Activated B cell treated with CpG ODN at 0.5 μM for 24 hours (primary cell): ENCODE data around the gene ABI3BP. TPM values are rescaled to one million over a fixed set of nuclear protein-coding genes. Genes with fewer than 3 reads are reported as not detected.

Source experiments
- ATAC-seq: fragments of 200-7000 bp; cut with Tn5 transposase; one replicate; pipeline ENCODE4 v1.10.0; 2021; ENCODE audit warnings: low read depth, mild to moderate bottlenecking, moderate library complexity
- CTCF ChIA-PET: fragments of 350-600 bp; sonication (Branson Sonifier 250); formaldehyde crosslinking; loops from one replicate; lab custom pipeline; 2021; ENCODE audit warnings: antibody characterized with exemption; lab: Charles Lee
- POLR2A ChIA-PET: fragments of 350-600 bp; sonication (Branson Sonifier 250); formaldehyde crosslinking; loops from one replicate; lab custom pipeline; 2021; ENCODE audit warnings: antibody characterized with exemption; lab: Charles Lee
- DNase-seq: peaks from one replicate; pipeline ENCODE4 v3.0.0; 2022
- H3K27ac Mint-ChIP-seq: one replicate; pipeline ENCODE4 v1.8.0; 2020; ENCODE audit warnings: mixed read lengths
- H3K27me3 Mint-ChIP-seq: one replicate; pipeline ENCODE4 v1.8.0; 2021; ENCODE audit warnings: mixed read lengths
- H3K36me3 Mint-ChIP-seq: one replicate; pipeline ENCODE4 v1.8.0; 2021; ENCODE audit warnings: low read depth, mixed read lengths
- H3K4me1 Mint-ChIP-seq: one replicate; pipeline ENCODE4 v1.8.0; 2021; ENCODE audit warnings: mixed read lengths
- H3K4me3 Mint-ChIP-seq: one replicate; pipeline ENCODE4 v1.8.0; 2020; ENCODE audit warnings: mild to moderate bottlenecking, mixed read lengths
- H3K9me3 Mint-ChIP-seq: one replicate; pipeline ENCODE4 v1.8.0; 2020; ENCODE audit warnings: mixed read lengths
- CTCF ChIP-seq: fragments of 200-600 bp; IDR thresholded peaks from one replicate; pipeline ENCODE4 v1.8.0; 2022; ENCODE audit warnings: antibody characterized with exemption, mild to moderate bottlenecking
- intact Hi-C: fragments of 100-400 bp; cut with micrococcal nuclease; formaldehyde crosslinking; loops from one replicate; pipeline ENCODE4 v1.15.1; 2024
- total RNA-seq: library from RNA; stranded (reverse); gene quantifications from 2 replicates; pipeline ENCODE4 v1.2.3, GENCODE V29; 2022

Gene ABI3BP
- total RNA-seq, 1 donor from 2014 or later: not detected

DNA sequence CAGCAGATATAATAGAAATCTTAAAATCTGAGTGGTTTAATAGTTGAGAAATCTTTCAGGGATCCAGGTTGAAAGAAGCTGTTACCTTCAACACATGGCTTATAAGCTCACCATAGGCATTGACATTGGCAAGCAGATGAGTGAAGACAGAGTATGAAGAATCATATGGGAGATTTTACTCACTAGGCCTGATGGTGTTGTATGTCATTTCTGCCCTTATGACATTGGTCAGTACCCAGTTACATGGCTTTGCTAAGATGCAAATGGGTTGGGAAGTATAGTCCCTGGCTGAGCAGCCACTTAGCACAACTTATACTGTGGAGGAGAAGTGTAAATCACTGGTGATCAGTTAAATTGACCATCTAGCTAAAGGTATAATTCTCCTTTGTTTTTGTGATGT is 278.0 kb downstream of the ABI3BP start:
- ChIA-PET CTCF (interaction anchor here (0.6 kb wide), 1 partner anchor 8 kb away, joined by 3 read pairs; no protein-coding TSS in a partner anchor), POLR2A (no interaction called here)
- H3K27me3 Mint-ChIP-seq: no peaks in the 10 kb centered on the region
- TF ChIP-seq CTCF: no peak
- no peak for DNase-seq
- no peaks in the 10 kb centered on the region for H3K9me3 Mint-ChIP-seq
- no peak overlapping the region for H3K4me3 Mint-ChIP-seq
- H3K36me3 Mint-ChIP-seq: peaks cover 63% of the 10 kb centered on the region
- peaks cover 49% of the 10 kb centered on the region for H3K4me1 Mint-ChIP-seq
- intact Hi-C loops: loop anchor here (2.0 kb wide), 1 partner anchor 14 kb away; no protein-coding TSS in a partner anchor
- ATAC-seq: no peak
- H3K27ac Mint-ChIP-seq: no peak overlapping the region

DNA sequence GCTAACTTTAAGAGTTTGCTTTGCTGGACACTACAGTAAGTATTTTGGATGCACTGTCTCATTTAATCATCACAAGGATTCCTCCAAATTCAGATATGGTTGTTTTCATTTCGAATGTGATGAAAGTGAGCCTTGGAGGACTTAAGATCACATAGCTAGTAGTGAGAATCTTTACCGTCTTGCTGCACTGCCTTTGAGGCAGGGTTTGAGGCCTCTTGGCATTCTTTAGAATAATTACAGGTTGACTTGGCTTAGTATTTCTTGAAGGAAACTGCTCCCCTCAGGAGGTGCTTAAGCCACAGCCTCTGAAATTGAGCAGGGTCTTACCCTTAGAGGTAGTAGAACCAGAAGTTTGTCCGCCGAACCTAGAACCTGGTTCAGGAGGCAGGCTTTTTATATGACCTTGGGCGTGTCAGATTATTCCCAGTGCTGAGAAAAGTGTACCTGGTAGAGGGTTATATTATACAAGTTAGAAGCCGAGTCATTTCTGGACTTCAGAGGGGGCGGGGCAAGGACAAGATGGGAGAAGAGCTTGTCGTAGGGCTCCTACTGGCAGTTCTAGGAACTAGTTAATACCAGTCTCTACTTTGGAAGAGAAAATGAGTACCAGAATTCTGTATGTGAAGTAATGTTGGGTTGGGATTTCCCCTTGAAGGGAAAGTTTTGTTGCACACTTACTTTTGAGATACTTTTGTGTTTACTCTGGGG is 282.8 kb downstream of the ABI3BP start:
- Mint-ChIP-seq H3K9me3 (no peaks in the 10 kb centered on the region), H3K4me3 (peak overlapping the region; percentile 87), H3K27ac (peak overlapping the region; percentile 85), H3K27me3 (peaks cover 14% of the 10 kb centered on the region), H3K4me1 (peaks cover 46% of the 10 kb centered on the region), H3K36me3 (peaks cover 32% of the 10 kb centered on the region)
- DNase-seq: peak; percentile 21
- ATAC-seq: peak; percentile 11
- TF ChIP-seq CTCF: no peak
- intact Hi-C loops: loop anchor here (2.0 kb wide), 1 partner anchor 120 kb away; no protein-coding TSS in a partner anchor
- ChIA-PET CTCF (interaction anchor here (1.1 to 1.3 kb wide), 2 partner anchors 107 to 122 kb away, joined by 3 read pairs; no protein-coding TSS in a partner anchor), POLR2A (interaction anchor here (0.6 to 4.0 kb wide), 6 partner anchors 61 to 966 kb away, joined by 3 to 18 read pairs (median 6); partner anchors contain the start of genes LNP1, TBC1D23, TOMM70 and ZBTB11)

DNA sequence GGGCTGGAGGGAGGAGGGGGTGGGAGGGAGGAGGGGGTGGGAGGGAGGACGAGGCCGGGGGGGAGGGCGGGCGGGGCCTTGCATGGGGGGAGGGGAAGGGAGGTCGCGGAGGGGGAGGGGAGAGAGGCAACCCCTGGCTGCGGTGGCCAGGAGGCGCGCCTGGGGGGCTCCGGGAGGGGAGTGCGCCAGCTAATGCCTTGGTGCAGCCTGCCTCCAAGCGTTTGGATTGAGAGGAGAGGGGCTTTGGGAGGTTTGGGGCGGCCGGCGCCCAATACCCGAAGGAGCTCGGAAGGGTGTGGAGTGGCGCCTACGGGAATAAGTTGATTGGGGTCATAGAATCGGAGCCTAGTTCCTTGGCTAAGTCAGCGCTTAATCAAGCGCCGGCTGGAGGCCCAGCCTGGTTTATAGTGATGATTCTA is 283.4 kb downstream of the ABI3BP start:
- TF ChIP-seq CTCF: no peak
- peak; percentile 5 for ATAC-seq

GRCh38 chr3:100708989-100709841 is 284.0 kb downstream of the ABI3BP start, which contains the start of gene TFG:
TFG (plus strand) TSS chr3:100709494; CDS start chr3:100713686, 4,192 bp downstream.
- Mint-ChIP-seq H3K4me3 (peak within 1 kb of the TSS; percentile 88), H3K36me3 (peaks cover 25% of the 10 kb centered on the region), H3K9me3 (no peaks in the 10 kb centered on the region), H3K27ac (peak within 1 kb of the TSS; percentile 92), H3K27me3 (peaks cover 17% of the 10 kb centered on the region), H3K4me1 (peaks cover 40% of the 10 kb centered on the region)
- ATAC-seq (peak; percentile 90), DNase-seq (peak; percentile 97)
- no peak for TF ChIP-seq CTCF
- ChIA-PET POLR2A (interaction anchor here (0.7 to 4.0 kb wide), 7 partner anchors 55 to 967 kb away, joined by 3 to 18 read pairs (median 5); partner anchors contain the start of genes LNP1, PCNP, TBC1D23 and TOMM70), CTCF (interaction anchor here (1.3 kb wide), 1 partner anchor 58 kb away, joined by 3 read pairs; no protein-coding TSS in a partner anchor)
- intact Hi-C loops: loop anchor here (1.0 to 5.0 kb wide), 12 partner anchors 58 to 1070 kb away; partner anchors contain the start of genes CEP97, CMSS1, LNP1 and NIT2

More for the DNA sequence above, 283.4 kb downstream of the ABI3BP start:
- Mint-ChIP-seq H3K9me3 (no peaks in the 10 kb centered on the region), H3K27ac (peak overlapping the region; percentile 85), H3K27me3 (peaks cover 17% of the 10 kb centered on the region), H3K4me3 (peak overlapping the region; percentile 88), H3K36me3 (peaks cover 26% of the 10 kb centered on the region), H3K4me1 (peaks cover 41% of the 10 kb centered on the region)
- DNase-seq: peak; percentile 33
- ChIA-PET CTCF (interaction anchor here (1.1 kb wide), 1 partner anchor 122 kb away, joined by 3 read pairs; no protein-coding TSS in a partner anchor), POLR2A (interaction anchor here (0.6 to 4.0 kb wide), 7 partner anchors 61 to 967 kb away, joined by 3 to 18 read pairs (median 5); partner anchors contain the start of genes LNP1, PCNP, TBC1D23 and TOMM70)
- intact Hi-C loops: loop anchor here (1.0 to 5.0 kb wide), 13 partner anchors 59 to 1069 kb away; partner anchors contain the start of genes CEP97, CMSS1, LNP1 and NIT2
